ENCODE data around the gene PPARGC1A.

The PPARGC1A gene

GRCh38 chr4:23924556-23924955, 34.7 kb upstream of the PPARGC1A start:
- H3K27ac ChIP-seq = no peak overlapping the region
- no peaks in the 10 kb centered on the region for H3K4me1 ChIP-seq
- no peak for TF ChIP-seq CTCF (IDR thresholded peaks at IDR 0.05)
- H3K36me3 ChIP-seq = no peaks in the 10 kb centered on the region
- H3K9me3 ChIP-seq = no peaks in the 10 kb centered on the region
- no peak overlapping the region for H3K4me3 ChIP-seq
- DNase-seq = no peak
- no peaks in the 10 kb centered on the region for H3K27me3 ChIP-seq
- intact Hi-C loops (cut with DNase I; ENCODE audit: low total_unique reads) = no loop called here

GRCh38 chr4:23923840-23924239, 34.0 kb upstream of the PPARGC1A start:
- TF ChIP-seq CTCF (IDR thresholded peaks at IDR 0.05) = no peak
- H3K36me3 ChIP-seq = no peaks in the 10 kb centered on the region
- H3K4me1 ChIP-seq = no peaks in the 10 kb centered on the region
- intact Hi-C loops (cut with DNase I; ENCODE audit: low total_unique reads) = no loop called here
- H3K27ac ChIP-seq = no peak overlapping the region
- DNase-seq = no peak
- no peaks in the 10 kb centered on the region for H3K9me3 ChIP-seq
- H3K27me3 ChIP-seq = no peaks in the 10 kb centered on the region
- H3K4me3 ChIP-seq = no peak overlapping the region

GRCh38 chr4:23923141-23923540, 33.3 kb upstream of the PPARGC1A start:
- Histone ChIP-seq H3K36me3 (no peaks in the 10 kb centered on the region), H3K4me1 (no peaks in the 10 kb centered on the region), H3K9me3 (no peaks in the 10 kb centered on the region), H3K4me3 (no peak overlapping the region), H3K27ac (no peak overlapping the region), H3K27me3 (no peaks in the 10 kb centered on the region)
- intact Hi-C loops (cut with DNase I; ENCODE audit: low total_unique reads) = no loop called here
- TF ChIP-seq CTCF (IDR thresholded peaks at IDR 0.05) = no peak
- DNase-seq = no peak

- intact Hi-C loops (cut with DNase I; ENCODE audit: low total_unique reads) = no loop called here
- no peak for TF ChIP-seq CTCF (IDR thresholded peaks at IDR 0.05)
- DNase-seq = no peak
- H3K36me3 ChIP-seq = no peaks in the 10 kb centered on the region
- H3K27ac ChIP-seq = no peak overlapping the region
- H3K27me3 ChIP-seq = no peaks in the 10 kb centered on the region
- no peak overlapping the region for H3K4me3 ChIP-seq
- H3K4me1 ChIP-seq = no peaks in the 10 kb centered on the region
- no peaks in the 10 kb centered on the region for H3K9me3 ChIP-seq
Measured at GRCh38 chr4:23922541-23923111, 32.8 kb upstream of the PPARGC1A start.

- Histone ChIP-seq H3K4me3 (no peak overlapping the region), H3K9me3 (no peaks in the 10 kb centered on the region), H3K4me1 (no peaks in the 10 kb centered on the region), H3K27me3 (no peaks in the 10 kb centered on the region), H3K27ac (no peak overlapping the region), H3K36me3 (no peaks in the 10 kb centered on the region)
- no peak for DNase-seq
- TF ChIP-seq CTCF (IDR thresholded peaks at IDR 0.05) = no peak
- intact Hi-C loops (cut with DNase I; ENCODE audit: low total_unique reads) = no loop called here
Measured at GRCh38 chr4:23922013-23922412, 32.2 kb upstream of the PPARGC1A start.

GRCh38 chr4:23921447-23921845, 31.6 kb upstream of the PPARGC1A start:
- intact Hi-C loops (cut with DNase I; ENCODE audit: low total_unique reads) = no loop called here
- Histone ChIP-seq H3K27ac (no peak overlapping the region), H3K36me3 (no peaks in the 10 kb centered on the region), H3K4me3 (no peak overlapping the region), H3K4me1 (no peaks in the 10 kb centered on the region), H3K9me3 (no peaks in the 10 kb centered on the region), H3K27me3 (no peaks in the 10 kb centered on the region)
- no peak for DNase-seq
- TF ChIP-seq CTCF (IDR thresholded peaks at IDR 0.05) = no peak
